ENCODE measurements around the gene PRPF6. TPM values are rescaled to one million over a fixed set of nuclear protein-coding genes. Genes with fewer than 3 reads are reported as not detected.
"Not testable (repeated sequence)": the region's sequence is repeated elsewhere in the genome, so short reads cannot be mapped to it uniquely, and the experiment has no call there.

Gene PRPF6
- total RNA-seq, 1 donor: 36.6 TPM

GRCh38 chr20:63953764-63954429, 27.0 kb upstream of the PRPF6 start:
- H3K9me3 ChIP-seq (ENCODE audit: low read depth, low read length): no peaks in the 10 kb centered on the region
- no peak overlapping the region for H3K4me3 ChIP-seq (ENCODE audit: low read length)
- peaks cover 48% of the 10 kb centered on the region for H3K4me1 ChIP-seq (ENCODE audit: insufficient read depth, low read length)
- no peaks in the 10 kb centered on the region for H3K27me3 ChIP-seq (ENCODE audit: insufficient read depth, low read length)

GRCh38 chr20:63955281-63955826, 25.6 kb upstream of the PRPF6 start:
- no peaks in the 10 kb centered on the region for H3K9me3 ChIP-seq (ENCODE audit: low read depth, low read length)
- peak overlapping the region; percentile 80 for H3K4me3 ChIP-seq (ENCODE audit: low read length)
- H3K27me3 ChIP-seq (ENCODE audit: insufficient read depth, low read length): no peaks in the 10 kb centered on the region
- H3K4me1 ChIP-seq (ENCODE audit: insufficient read depth, low read length): peaks cover 34% of the 10 kb centered on the region

DNA sequence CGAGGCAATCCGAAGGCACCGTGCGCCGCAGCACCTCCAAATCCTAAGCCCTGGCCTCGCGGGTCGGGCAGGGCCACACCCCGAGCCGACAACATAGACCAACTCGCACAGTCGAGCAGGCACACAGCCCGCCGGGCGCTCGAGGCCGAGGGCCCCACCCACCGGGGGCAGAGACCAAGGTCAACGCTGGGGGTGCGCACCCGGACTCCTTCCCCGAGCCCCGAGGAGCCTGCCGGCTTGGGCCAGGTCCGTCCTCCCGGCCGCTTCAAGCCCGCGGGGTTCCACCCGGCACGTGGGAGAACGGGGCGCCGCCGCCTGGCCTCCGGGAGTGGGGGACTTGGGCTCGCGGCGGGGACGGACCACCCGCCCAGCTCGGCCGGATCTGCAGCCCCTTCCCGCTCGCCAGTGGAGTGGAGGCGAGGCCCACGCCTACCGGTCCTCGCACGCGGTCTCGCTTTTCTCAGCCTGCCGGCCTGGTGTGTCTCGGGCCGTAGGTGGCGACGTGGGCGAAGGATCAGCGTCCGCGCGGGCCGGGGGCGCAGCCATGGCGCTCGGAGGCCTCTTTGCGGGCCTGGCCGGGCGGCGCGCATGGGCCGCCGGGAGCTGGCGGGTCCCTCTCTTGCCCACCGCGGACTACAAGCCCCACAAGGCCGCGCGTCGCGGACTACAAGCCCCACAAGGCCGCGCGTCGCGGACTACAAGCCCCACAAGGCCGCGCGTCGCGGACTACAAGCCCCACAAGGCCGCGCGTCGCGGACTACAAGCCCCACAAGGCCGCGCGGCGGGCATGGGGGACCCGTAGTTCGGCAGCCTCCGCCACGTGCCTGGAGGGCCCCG, 24.9 kb upstream of the PRPF6 start, which contains the start of gene UCKL1:
Gene UCKL1, minus strand, starts transcription at position 590 of the 837 bp plus-strand sequence. Its CDS starts 44 bp downstream, at position 546.
- Histone ChIP-seq H3K4me3 (ENCODE audit: low read length) (peak within 1 kb of the TSS; percentile 80), H3K9me3 (ENCODE audit: low read depth, low read length) (no peaks in the 10 kb centered on the region), H3K27me3 (ENCODE audit: insufficient read depth, low read length) (no peaks in the 10 kb centered on the region), H3K4me1 (ENCODE audit: insufficient read depth, low read length) (peaks cover 34% of the 10 kb centered on the region)

GRCh38 chr20:63956664-63957003, 24.3 kb upstream of the PRPF6 start:
- no peaks in the 10 kb centered on the region for H3K9me3 ChIP-seq (ENCODE audit: low read depth, low read length)
- H3K27me3 ChIP-seq (ENCODE audit: insufficient read depth, low read length): no peaks in the 10 kb centered on the region
- peak overlapping the region; percentile 50 for H3K4me3 ChIP-seq (ENCODE audit: low read length)
- peaks cover 34% of the 10 kb centered on the region for H3K4me1 ChIP-seq (ENCODE audit: insufficient read depth, low read length)

- H3K4me3 ChIP-seq (ENCODE audit: low read length): peak overlapping the region; percentile 50
Measured at GRCh38 chr20:63957004-63957689, 23.8 kb upstream of the PRPF6 start.

DNA sequence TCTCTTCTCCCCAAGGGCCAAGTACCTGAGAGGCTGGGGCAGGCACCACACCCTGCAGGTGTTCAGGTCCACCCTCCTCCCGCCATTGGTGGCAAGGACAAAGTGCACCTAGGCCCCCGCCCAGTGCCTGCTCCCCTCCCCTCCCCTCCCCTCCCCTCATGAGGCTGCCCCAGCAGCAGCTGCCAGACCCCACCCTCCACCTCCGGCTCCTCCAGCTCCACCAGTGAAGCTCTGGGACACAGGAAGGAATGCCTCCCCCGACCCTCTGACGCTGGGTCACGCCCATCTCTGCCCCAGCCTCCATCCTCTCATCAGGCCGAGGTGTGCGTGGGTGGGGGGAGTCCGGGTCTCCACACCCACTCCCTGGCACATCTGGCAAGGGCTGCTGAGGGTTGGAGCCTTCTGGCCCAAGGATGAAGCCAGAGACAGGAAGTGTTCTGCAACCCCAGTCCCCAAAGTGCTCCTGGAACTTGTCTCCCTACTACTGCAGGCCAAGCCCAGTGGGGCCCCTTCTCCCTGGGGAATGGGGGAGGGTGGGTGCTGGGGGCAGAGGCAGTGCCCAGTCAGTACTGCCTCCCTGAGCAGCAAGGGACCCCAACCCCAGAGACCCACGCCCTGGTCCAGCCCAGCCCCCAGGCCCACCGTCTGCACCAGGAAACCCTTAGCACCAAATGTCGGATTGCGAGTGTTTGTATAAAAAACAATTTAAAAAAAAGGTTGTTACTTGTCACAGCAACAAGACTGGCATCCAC, 23.1 kb upstream of the PRPF6 start:
- Histone ChIP-seq H3K4me1 (ENCODE audit: insufficient read depth, low read length) (peaks cover 34% of the 10 kb centered on the region), H3K9me3 (ENCODE audit: low read depth, low read length) (no peaks in the 10 kb centered on the region), H3K4me3 (ENCODE audit: low read length) (no peak overlapping the region), H3K27me3 (ENCODE audit: insufficient read depth, low read length) (no peaks in the 10 kb centered on the region)

More at GRCh38 chr20:63957004-63957689, 23.8 kb upstream of the PRPF6 start:
- H3K4me1 ChIP-seq (ENCODE audit: insufficient read depth, low read length): peaks cover 34% of the 10 kb centered on the region
- H3K9me3 ChIP-seq (ENCODE audit: low read depth, low read length): no peaks in the 10 kb centered on the region
- H3K27me3 ChIP-seq (ENCODE audit: insufficient read depth, low read length): no peaks in the 10 kb centered on the region

DNA sequence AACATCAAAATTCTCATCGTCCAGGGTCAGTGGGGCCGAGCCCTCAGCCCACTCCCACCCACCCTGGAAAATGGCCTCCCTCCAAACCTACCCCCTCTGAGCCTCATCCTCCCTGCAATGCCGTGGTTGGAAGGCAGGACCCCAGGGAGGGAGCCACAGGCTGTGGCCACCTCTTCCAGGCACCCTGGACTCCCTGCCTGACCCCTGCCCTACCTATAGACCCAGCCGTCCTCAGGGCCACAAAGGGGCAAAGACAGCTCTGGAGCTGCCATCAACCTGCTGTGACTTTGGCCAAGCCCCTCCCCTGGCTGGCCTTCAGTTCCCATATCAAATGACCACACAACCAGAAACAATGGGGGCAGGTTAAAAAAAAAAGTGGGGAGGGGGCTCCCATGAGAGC, 22.5 kb upstream of the PRPF6 start:
- H3K4me1 ChIP-seq (ENCODE audit: insufficient read depth, low read length): peaks cover 34% of the 10 kb centered on the region
- H3K4me3 ChIP-seq (ENCODE audit: low read length): no peak overlapping the region
- no peaks in the 10 kb centered on the region for H3K27me3 ChIP-seq (ENCODE audit: insufficient read depth, low read length)

DNA sequence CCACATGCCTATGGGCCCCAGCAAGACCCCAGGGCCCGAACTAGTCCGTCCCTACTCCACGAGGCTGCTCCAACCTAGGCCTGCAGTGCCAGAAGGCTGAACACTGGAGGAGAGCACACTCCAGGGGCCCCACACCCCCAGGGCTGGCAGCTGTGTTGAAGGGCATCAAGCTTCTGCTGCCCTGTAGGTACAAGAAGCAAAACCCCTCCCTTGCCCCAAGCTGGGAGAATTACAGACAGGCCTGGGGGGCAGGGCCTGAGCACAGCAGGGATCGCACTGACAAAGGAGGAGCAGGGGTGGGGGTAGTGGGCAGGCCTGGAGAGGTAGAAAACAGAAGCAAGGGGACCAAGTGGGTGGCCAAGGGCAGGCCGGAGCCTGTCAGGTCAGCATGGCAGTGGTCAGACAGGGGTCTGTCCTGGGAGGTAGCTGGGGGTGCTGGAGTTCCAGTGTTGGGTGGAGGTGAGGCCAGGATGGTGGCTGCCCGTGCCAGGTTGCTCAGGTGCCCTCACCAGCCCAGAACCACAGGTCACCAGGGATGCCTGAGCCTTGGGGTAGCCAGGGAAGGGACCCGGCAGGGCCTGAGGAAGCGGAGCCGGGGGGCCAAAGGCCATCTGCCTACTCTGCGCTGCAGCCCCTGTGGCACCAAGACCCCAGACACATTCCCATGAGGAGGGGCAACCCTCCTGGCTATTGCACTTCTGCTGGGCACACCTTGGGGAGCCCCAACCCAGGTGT, 21.8 kb upstream of the PRPF6 start:
- Histone ChIP-seq H3K4me1 (ENCODE audit: insufficient read depth, low read length) (peaks cover 29% of the 10 kb centered on the region), H3K9me3 (ENCODE audit: low read depth, low read length) (no peaks in the 10 kb centered on the region), H3K4me3 (ENCODE audit: low read length) (no peak overlapping the region), H3K27me3 (ENCODE audit: insufficient read depth, low read length) (no peaks in the 10 kb centered on the region)

More for the DNA sequence above, 22.5 kb upstream of the PRPF6 start:
- no peaks in the 10 kb centered on the region for H3K9me3 ChIP-seq (ENCODE audit: low read depth, low read length)

GRCh38 chr20:63959699-63960075, 21.2 kb upstream of the PRPF6 start:
- no peaks in the 10 kb centered on the region for H3K9me3 ChIP-seq (ENCODE audit: low read depth, low read length)
- peaks cover 23% of the 10 kb centered on the region for H3K4me1 ChIP-seq (ENCODE audit: insufficient read depth, low read length)
- H3K27me3 ChIP-seq (ENCODE audit: insufficient read depth, low read length): no peaks in the 10 kb centered on the region
- no peak overlapping the region for H3K4me3 ChIP-seq (ENCODE audit: low read length)

- not testable (repeated sequence) for H3K4me3 ChIP-seq (ENCODE audit: low read length); H3K9me3 ChIP-seq (ENCODE audit: low read depth, low read length); H3K27me3 ChIP-seq (ENCODE audit: insufficient read depth, low read length)
- H3K4me1 ChIP-seq (ENCODE audit: insufficient read depth, low read length): peaks cover 11% of the 10 kb centered on the region
Measured at GRCh38 chr20:63960654-63961621, 20.0 kb upstream of the PRPF6 start.

- H3K4me3 ChIP-seq (ENCODE audit: low read length): no peak overlapping the region
- H3K4me1 ChIP-seq (ENCODE audit: insufficient read depth, low read length): peaks cover 7% of the 10 kb centered on the region
- H3K9me3 ChIP-seq (ENCODE audit: low read depth, low read length): no peaks in the 10 kb centered on the region
- no peaks in the 10 kb centered on the region for H3K27me3 ChIP-seq (ENCODE audit: insufficient read depth, low read length)
Measured at GRCh38 chr20:63961664-63962425, 19.1 kb upstream of the PRPF6 start.

- H3K4me1 ChIP-seq (ENCODE audit: insufficient read depth, low read length): no peaks in the 10 kb centered on the region
- no peaks in the 10 kb centered on the region for H3K9me3 ChIP-seq (ENCODE audit: low read depth, low read length)
- no peak overlapping the region for H3K4me3 ChIP-seq (ENCODE audit: low read length)
- H3K27me3 ChIP-seq (ENCODE audit: insufficient read depth, low read length): no peaks in the 10 kb centered on the region
Measured at GRCh38 chr20:63962426-63963347, 18.2 kb upstream of the PRPF6 start.

Measured in mononuclear cell (primary cell).